ENCODE measurements around the gene VAT1.
"Not testable (repeated sequence)": the region's sequence is repeated elsewhere in the genome, so short reads cannot be mapped to it uniquely, and the experiment has no call there.

The VAT1 gene

DNA sequence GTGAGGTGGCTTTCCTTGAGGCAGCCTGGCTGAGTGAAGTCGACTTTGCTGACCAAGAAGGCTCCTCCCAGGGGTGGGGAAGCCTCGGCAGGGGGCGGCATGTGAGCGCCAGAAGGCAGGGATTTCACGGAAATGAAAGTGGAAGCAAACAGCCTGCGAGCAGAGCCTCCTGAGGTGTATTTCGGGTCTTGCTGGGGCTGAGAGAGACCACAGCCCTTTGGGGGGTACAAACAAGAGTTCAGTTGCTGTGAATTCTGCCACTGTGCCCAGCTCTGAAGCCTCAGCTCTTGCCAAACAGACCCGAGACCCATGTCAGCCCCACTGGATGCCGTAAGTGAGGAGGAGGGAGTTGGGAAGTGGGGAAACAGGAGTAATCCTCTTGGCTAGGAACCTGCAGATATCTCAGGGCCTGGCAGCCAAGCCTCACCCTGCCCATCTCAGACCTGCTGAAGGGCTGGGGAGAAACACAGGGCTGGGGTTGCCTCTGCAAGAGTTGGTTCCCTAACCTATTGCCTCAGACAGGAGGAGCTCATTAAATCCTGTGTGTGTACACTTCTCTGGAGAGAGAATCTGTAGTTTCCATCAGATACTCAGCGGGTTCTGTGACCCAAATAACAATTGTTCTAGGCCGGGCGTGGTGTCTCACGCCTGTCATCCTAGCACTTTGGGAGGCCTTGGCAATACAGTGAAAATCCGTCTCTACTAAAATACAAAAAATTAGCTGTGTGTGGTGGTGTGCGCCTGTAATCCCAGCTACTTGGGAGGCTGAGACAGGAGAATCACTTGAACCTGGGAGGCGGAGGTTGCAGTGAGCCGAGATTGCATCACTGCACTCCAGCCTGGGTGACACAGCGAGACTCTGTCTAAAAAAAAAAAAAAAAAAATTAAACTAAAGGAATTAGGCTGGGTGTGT lies 15.3 kb downstream of the VAT1 start, which contains the start of gene IFI35:
TSS of gene IFI35 (plus strand) at position 146 of the 913 bp plus-strand sequence. CDS start at position 310, 164 bp downstream.
- peak; percentile 79 for DNase-seq (ENCODE audit: low spot score)

DNA sequence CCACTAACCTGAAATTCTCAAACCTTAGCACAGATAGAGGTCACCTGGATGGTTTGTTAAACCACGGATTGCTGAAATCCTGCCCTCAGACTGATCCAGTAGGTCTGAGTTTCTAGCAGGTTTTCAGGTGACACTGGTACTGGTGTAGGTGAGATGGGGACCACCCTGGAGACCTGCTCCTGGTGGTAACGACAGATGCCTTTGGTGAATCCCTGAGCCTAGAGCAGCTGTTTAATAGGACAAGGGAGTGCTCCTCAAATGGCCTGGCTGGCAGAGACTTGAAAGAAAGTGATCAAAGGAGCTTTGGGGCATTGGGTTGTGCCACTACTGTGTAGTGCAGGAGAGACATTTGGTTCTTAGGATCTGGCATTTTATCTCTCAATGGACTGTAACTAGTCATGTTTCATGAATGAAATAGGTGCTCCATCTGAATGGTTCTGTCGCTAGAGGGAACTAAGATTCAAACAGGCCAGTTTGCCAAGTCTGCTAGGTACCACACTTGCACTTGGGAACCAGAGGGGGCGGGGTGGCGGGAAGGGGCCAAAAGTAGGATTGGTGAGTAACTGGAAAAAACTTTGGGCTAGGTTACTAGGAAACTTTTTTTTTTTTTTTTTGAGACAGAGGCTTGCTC lies 18.5 kb downstream of the VAT1 start:
- DNase-seq (ENCODE audit: low spot score) = no peak

DNA sequence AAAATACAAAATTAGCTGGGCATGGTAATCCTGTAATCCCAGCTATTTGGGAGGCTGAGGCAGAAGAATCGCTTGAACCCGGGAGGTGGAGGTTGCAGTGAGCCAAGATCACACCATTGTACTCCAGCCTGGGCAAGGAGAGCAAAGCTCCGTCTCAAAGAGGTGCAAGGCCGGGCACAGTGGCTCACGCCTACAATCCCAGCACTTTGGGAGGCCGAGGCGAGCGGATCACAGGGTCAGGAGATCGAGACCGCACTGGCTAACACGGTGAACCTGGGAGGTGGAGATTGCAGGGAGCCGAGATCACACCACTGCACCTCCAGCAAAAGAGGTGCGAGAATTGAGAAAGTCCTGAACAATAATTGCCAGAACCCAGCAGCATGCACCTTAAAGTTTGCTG lies 21.3 kb downstream of the VAT1 start:
- DNase-seq (ENCODE audit: low spot score) = not testable (repeated sequence)

DNA sequence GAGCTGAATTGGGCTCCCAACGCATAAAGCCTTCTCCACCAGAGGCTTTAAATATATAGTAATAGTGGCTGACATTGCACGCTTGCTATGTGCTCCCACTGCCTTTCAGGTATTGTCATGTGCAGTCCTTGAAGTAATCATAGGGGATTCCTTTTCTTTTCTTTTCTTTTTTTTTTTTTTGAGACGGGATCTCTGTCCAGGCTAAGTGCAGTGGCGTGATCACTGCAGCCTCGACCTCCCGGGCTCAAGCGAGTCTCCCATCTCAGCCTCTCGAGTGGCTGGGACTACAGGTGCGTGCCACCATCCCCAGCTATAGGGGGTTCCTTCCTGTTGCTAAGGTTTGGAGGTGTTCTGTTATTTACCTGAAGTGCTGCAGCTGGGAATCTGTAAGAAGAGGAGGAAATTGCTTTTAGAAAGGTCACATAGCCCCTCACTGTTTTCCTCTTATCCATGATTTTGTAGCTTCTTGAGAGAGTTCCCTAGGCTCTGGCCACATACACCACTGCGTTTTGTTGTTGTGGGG lies 23.1 kb downstream of the VAT1 start:
- no peak for DNase-seq (ENCODE audit: low spot score)

DNA sequence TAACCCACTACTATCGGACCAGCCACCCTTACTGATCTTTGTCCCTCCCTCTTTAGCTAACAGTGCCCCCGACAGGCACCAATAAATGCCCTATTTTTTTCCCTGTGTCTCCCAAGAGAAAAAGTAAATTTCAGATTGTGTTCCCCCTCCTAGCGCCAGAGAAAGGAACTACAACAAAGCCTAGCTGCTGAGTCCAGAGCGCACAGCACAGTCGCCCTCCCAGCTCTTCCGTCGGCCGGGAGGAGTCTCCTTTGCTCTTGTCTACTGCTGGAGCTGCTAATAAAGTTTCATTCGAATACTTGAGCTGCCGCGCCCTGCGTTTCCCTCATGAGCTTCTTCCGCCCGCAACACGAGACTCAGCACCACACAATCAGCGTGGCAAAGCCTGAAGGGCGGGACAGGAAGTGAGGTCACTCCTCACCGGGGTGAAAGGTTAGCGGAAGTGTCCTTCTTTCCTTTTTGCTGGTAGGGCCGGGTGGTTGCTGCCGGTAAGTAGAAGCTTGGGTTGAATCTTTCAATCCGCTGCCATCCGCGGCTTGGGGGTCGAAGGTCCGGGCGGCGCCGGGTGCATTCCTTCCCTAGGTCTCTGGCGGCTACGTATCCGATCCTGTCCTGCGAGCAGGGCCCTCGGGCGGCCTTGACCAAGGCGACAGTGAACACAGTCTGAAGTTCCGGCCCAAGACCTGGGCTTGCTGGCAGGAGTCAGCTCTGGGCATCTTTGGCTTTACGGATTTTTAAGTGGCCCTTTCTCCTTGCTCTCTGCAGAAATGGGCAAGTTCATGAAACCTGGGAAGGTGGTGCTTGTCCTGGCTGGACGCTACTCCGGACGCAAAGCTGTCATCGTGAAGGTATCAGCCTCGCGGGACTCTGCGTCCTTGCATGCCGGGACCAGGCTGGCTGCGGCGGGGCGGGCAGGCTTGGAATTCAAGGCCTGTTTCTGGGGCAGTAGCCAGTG lies 23.9 kb downstream of the VAT1 start, which contains the start of gene RPL27:
TSS of gene RPL27 (plus strand) at position 436 of the 955 bp plus-strand sequence. CDS start at position 768, 332 bp downstream.
- DNase-seq (ENCODE audit: low spot score) = peak; percentile 98

DNA sequence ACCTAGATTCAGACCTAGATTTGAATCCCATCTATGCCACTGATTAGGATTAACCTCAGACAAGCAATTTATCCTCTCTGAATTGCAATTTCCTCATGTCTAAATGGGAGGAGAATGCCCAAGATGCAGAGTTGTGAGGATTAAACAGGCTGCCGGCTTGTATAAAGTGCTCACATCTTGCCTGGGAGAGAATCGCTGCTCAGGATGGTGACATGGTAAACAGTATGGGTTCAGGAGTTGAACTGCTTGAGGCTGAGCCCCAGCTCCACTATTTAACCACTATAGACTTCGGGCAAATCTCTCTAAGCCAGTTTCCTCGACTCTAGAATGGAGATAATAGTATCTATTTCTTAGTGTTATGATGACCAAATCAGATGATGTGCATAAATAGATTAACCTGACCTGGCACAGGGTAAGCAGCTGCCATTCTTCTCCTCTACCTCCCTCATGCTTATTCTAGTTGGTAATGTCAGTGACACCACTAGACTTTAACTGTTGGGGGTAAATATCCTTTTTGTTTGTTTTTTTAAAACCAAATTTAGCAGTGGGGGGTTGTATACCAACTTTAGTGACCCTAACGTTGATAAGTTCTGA lies 24.7 kb downstream of the VAT1 start:
- no peak for DNase-seq (ENCODE audit: low spot score)

DNA sequence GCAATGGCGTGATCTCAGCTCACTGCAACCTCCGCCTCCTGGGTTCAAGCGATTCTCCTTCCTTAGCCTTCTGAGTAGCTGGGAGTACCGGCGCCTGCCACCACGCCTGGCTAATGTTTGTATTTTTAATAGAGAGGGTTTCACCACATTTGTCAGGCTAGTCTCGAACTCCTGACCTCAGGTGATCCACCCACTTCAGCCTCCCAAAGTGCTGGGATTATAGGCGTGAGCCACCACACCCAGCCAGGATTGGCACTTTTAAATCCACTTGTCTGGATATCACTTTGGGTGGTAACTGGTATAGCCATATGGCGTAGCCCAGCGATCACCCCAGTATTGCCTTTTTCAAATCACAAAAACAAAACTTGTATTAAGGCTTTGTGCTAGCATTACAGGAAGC lies 28.3 kb downstream of the VAT1 start:
- DNase-seq (ENCODE audit: low spot score) = not testable (repeated sequence)

DNA sequence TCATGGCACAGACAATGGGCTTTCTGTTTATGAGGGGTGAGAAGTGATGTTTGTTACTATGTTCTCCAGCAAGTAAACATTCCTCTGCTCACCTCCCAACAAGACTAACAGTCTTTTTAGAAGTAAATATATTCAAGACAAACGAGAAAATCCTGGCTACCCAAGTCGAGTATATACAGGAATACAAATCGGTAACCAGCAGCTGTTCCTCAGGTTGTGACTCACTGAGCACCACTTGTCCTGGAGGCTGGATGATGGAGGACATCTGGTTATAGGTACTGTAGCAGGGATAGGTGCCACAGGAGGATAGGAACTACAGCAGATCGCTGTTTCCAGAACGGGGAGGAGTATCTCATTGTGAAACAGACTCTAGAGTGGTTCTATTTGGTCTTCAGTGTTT lies 29.3 kb downstream of the VAT1 start:
- DNase-seq (ENCODE audit: low spot score) = no peak

DNA sequence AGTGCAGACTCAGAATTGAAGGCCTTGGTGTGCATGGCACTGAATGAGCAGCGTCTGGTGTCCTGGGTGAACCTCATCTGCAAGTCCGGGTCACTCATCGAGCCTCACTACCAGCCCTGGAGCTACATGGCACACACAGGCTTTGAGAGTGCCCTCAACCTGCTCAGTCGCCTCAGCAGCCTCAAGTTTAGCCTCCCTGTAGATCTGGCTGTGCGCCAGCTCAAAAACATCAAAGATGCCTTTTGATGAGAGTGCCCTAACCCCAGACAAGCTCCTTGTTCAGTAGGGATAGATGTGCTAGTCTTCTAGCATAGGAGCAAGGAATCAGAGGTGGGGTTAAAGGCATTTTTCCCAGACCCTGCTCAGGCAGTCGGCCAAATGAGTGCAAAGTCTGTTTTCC lies 30.7 kb downstream of the VAT1 start:
- DNase-seq (ENCODE audit: low spot score) = no peak

DNA sequence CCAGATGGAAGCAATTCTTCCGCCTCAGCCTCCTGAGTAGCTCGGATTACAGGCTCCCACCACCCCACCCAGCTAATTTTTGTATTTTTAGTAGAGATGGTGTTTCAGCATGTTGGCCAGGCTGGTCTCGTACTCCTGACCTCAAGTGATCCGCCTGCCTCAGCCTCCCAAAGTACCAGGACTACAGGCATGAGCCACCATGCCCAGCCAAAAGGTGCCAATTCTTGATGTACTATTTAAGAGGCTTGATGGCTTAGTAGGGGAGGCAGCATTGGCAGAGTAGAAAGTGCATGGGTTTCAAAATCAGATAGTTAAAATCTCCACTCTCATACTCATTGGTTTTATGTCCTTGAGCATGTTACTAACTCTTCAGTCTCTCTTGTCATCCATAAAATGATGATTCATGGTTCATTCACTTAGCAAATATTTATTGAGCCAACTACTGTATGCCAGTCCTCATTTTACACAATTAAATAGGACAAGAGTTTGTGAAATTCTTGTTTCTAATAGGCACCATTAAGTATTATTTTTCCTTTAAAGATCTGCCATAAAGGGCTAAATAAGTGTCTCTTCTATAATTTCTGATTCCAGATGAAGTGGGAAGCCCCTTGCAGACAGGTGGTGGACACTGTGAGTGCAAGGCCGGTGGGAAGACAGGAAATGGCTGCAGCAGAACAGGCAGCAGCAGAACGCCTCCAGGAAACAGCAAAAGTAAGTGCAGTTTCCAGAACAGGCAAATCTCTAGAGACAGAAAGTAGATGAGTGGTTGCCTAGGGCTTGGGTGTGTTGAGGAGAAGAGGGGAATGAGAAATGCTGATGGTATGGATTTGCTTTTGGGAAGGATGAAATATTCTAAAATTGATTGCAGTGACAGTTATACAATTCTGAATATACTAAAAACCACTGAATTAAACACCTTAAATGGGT lies 32.2 kb downstream of the VAT1 start:
- no peak for DNase-seq (ENCODE audit: low spot score)

DNA sequence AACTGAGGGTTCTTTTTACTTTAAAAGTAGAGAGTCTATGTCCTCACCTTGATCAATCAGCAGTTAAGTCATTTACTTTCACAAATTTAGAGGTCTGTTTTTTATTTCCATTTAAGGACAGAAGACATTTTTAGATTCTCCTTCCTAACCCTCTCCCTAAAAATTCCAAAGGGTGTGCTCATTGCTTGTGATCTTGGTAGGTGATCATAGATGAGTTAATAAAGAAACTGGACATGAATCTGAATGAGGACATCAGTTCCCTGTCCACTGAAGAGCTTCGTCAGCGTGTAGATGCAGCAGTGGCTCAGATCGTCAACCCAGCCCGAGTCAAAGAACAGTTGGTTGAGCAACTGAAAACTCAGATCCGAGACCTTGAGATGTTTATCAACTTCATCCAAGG lies 33.0 kb downstream of the VAT1 start:
- DNase-seq (ENCODE audit: low spot score) = no peak

DNA sequence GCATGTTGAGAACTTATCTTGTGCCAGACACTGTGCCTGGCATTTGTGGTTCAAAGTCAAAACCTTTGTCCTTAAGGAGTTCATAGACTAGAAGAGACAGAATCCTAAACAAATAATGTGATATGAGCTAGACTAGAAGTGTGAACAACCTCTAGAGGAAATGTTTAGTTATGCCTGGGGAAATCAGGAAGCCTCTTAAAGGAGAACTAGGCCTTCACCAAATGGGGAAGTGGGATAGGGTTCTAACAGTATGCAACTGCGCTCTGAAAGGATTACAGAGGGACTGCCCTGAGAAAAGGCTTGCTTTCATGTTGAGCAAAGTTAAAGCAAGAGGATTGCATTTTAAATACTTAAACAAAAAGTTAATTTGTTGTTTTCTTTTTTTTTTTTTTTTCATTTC lies 37.0 kb downstream of the VAT1 start:
- no peak for DNase-seq (ENCODE audit: low spot score)

DNA sequence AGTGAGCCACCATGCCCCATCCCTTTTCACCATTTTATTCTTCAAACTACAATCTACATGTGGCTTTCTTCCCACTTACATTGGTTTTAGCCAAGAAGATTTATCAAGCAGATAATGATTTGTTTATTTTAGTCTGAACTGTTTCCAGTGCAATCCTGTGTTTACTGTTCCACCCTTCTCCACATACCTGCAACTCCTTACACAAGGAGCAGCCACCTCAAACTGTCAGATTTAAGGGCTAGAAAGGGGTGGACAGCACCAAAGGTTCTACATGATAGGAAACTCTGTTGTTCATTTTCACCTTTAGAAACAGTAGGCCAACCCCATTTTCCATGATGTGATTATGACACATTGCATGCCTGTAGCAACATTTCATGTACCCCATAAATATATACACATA lies 39.9 kb downstream of the VAT1 start:
- no peak for DNase-seq (ENCODE audit: low spot score)

DNA sequence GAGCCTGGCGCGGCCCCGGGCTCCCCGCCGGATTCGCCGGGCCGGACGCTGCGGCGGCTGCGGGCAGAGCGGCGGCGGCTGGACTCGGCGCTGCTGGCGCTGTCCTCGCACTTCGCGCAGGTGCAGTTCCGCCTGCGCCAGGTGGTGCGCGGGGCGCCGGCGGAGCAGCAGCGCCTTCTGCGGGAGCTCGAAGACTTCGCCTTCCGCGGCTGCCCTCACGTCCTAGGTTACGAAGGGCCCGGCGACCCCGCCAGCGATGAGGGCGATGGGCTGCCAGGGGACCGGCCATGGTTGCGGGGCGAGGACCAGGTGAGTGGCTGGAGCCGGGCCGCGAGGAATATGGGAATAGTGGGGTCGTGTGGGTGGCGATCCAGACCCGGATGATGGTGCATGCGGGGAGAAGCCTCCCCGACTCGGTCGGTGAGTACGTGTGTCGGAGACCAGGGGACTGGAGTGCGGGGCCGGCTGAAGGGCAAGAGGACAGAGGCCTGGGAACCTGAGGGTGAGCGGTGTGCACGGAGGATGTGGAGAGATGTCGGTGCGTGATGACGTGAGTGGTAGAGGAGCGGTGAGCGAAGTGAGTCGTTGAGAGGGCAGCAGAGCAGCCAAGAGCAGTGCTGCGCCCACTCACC lies 41.3 kb downstream of the VAT1 start:
- no peak for DNase-seq (ENCODE audit: low spot score)

DNA sequence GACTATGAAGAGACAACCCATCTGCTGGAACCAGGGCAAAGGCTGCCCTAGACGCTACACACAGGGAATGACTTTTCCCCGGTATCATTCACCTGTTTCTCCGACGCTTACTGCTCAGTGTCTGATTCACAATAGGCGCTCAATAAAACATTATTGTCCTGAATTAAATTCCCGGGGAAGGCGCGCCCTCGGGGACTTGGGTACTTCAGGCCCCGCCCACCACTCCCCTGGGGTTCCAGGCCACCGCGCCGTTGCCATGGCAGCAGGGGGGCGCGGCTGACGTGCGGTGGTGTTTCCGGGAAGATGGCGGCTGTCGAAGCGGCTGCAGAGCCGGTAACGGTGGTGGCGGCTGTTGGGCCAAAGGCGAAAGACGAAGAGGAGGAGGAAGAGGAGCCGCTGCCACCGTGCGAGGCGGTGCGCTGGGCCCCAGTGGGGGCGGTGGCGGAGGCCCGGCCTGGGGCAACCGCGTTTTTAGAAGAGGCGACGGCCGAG lies 41.9 kb downstream of the VAT1 start, which contains the start of gene RUNDC1:
TSS of gene RUNDC1 (plus strand) at position 292 of the 492 bp plus-strand sequence. CDS start at position 304, 12 bp downstream.
- peak; percentile 97 for DNase-seq (ENCODE audit: low spot score)

DNA sequence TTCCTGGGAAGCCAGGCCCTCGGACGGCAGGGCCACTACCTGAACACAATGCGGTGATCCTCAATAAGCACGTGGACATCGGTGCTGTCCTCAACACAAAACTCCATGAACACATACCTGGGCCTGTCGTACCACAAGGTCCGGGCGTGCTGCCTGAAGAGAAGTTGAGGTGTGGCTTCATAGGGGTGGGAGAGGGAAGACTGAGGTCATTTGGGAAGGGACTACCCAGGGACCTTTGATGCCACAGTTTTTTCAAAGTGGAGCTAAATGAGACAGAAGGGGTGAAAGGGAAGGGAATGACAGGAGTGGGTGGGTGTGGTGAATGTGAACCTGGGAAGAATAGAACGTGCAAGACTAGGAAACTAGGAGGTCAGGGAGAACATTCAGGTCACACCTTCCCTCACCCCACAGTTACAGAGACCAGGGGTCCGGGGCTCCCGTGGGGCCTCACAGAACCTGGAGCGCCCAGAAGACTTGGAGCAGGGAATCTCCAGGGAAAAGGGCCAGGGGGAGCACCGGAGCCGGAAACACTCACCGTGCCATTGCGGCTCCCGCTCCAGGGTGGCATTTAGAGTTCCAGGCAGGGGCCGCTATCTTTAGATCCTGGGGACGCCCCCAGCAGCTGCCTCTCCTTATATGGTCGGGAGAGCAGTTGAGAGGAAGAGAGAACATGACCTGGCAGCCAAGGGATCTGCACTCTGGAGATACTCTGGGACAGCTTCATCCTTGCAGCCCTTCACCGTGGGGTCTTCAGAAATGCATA lies 42.5 kb downstream of the VAT1 start, which contains the start of gene PTGES3L:
TSS of gene PTGES3L (minus strand) at position 570 of the 763 bp plus-strand sequence. CDS start at position 543, 27 bp downstream.
- DNase-seq (ENCODE audit: low spot score) = peak; percentile 78

DNA sequence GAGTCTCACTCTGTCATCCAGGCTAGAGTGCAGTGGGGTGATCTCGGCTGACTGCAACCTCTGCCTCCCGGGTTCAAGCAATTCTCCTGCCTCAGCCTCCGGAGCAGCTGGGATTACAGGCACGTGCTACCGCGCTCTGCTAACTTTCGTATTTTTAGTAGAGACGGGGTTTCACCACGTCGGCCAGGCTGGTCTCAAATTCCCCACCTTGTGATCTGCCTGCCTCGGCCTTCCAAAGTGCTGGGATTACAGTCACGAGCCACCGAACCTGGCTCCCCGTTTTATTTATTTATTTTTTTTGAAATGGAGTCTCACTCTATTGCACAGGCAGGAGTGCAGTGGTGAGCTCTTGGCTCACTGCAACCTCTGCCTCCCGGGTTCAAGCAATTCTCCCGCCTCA lies 46.5 kb downstream of the VAT1 start:
- not testable (repeated sequence) for DNase-seq (ENCODE audit: low spot score)

DNA sequence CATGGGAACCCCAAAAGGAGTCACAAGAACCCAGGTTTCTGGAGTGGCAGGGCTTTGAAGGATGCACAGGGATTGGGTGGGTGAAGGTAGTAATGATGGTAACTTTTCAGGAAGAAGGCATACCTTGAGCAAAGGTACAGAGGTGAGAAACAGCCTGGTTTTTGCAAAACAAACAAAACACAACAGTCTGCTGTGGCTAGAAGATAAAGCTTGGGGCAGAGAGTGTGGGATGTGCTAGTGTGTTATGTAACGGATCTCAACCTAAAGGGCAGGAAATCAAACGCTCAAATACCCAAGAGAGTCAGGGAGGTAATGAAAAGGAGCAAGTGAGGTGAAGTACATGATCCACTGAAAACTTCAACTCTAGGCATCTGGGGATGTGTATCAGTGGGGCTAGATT lies 46.9 kb downstream of the VAT1 start:
- DNase-seq (ENCODE audit: low spot score) = no peak
